ENCODE data around the gene KCNN3.

KCNN3 gene

DNA sequence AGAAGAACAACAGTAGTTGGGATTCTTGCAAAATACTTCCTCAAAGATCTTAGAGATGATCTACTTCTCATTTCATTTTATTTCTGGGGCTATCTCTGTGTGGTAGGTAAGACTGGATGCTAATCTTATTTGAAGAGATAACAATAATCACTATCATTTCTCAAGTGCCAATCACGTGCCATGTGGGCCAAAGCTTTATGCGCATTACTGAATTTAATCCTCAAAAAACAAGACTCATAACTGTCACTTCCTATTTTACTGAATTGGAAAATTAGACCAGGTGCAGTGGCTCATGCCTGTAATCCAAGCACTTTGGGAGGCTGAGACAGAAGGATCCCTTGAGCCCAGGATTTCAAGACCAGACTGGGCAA, 121.7 kb downstream of the KCNN3 start:
- no peak for DNase-seq (ENCODE audit: low spot score)

DNA sequence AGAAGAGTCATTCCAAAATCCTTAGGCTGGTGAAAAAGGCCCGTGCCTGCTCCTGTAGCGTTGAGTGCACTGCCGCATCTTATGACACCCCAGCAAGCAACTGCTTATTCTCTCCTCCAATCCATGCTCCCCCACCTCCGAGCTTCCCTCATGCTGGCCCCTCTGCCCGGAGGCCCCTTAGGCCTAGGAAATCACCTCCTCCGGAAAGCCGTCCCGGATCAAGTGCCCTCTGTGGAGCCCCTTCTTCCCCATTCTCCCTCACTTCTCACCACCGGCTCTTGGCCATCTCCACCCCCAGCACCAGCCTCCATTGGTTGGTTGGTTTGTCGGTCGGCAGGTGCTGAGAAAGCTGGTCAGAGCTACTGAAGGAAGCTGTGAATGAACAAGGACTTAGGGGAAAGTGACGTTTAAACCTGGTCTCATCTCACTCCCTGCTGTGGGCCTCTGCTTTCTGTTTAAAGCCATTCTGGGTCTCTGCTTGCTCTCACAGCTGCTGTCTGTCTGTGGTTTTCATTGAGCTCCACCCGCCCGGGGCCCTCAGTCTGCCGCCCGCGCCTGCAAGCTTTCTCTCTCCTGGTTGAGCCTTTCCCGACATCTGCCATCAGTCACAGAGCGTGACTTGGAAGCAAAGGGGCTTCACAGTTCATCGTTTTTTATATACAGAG, 122.2 kb downstream of the KCNN3 start:
- DNase-seq (ENCODE audit: low spot score) = no peak

DNA sequence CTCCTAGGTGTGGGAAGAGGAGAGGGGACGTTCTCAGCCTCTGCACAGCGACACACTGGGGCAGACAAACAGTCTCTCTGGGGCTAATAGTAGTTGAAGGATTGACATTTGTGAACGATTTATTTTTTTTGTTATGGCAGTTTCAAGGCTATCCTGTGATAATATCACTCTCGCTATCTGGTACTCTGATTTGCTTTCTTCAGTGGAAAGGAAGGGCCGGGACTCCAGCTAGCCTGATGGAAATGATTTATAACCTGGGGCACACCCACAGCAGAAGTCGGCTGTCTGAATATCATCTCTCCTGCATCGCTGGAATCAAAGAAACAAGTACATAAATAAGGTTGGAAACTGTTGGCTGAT, 122.7 kb downstream of the KCNN3 start:
- no peak for DNase-seq (ENCODE audit: low spot score)

DNA sequence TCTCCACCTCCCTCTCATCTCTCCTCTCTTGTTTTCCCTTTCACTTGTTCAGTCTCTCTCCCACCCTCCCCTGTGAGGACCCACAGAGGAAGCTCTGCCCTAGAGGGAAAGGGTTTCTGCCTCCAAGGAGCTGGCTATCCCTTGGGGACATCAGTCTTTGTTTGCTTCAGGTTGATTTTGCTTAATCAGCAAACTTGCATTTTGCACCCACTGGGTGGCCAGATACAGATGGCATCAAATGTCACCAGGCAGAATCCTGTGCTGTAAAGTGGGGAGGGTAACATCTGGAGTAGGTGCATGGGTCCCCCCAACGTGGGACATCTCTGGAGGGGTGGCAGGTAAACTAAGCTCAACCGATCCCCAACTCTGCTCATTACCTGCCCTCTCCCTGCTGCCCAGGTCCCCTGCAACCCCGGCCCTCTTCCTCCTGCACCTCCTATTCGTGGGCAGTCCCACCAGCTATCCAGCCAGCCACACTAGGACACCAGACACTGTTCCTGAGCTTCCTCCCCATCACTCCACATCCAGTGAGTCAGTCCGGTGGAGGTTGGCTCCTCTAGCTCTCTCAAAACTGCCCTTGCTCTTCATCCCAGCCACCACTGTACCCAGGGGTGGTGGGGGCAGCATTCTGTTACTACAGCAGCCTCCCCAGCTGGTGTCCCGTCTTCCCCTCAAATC, 123.3 kb downstream of the KCNN3 start:
- DNase-seq (ENCODE audit: low spot score) = no peak

DNA sequence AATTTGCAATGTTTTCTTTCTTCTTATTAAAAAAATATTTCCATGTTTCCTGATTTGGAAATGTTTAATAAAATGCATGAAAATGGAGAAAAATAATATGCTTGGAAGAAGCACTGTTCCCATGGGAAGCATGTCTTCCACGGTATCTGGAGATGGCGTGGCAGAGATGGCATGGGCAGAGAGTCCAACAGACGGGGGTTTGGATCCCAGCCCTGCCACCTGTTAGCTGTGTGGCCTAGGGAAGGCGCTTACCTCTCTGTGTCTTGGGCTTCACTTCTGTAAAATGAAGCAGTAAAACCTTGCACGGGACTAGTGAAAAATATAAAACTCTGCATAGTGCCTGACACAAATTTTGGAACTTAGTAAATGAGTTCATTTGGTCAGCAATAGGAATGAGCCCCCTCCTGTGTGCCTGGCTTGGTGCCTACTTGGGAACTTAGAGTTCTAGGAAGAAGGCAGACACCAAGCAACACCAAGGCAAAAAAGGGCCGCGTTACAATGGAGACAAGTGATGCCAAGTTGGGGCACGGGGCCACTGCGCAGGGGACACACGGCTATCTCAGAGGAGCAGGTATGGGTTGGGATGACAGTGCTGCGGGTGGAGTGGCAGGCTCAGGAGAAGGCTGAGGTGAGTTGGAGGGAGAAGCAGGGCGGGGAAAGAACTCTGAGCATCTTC, 124.2 kb downstream of the KCNN3 start:
- no peak for DNase-seq (ENCODE audit: low spot score)

DNA sequence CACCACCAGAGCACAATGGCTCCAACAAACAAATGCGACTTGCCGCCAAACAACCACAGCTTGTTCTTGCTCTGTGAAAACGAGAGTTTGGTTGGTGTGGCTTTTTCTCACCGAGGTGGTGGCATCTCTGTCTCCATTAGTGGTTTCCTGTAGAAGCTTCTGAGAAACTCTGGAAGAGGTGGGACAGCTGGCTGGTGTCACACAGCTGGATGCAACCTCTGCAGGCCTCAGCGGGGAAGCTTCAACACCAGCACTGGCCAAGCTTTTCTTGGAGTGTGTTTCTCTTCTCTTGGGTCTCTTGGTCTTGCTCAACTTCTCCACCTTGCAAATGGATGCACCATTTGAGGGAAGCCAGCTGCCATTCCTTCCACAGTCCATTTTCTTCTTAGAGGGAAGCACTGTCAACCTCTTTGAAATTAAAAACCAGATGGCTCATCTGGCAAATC, 124.8 kb downstream of the KCNN3 start:
- DNase-seq (ENCODE audit: low spot score) = no peak

DNA sequence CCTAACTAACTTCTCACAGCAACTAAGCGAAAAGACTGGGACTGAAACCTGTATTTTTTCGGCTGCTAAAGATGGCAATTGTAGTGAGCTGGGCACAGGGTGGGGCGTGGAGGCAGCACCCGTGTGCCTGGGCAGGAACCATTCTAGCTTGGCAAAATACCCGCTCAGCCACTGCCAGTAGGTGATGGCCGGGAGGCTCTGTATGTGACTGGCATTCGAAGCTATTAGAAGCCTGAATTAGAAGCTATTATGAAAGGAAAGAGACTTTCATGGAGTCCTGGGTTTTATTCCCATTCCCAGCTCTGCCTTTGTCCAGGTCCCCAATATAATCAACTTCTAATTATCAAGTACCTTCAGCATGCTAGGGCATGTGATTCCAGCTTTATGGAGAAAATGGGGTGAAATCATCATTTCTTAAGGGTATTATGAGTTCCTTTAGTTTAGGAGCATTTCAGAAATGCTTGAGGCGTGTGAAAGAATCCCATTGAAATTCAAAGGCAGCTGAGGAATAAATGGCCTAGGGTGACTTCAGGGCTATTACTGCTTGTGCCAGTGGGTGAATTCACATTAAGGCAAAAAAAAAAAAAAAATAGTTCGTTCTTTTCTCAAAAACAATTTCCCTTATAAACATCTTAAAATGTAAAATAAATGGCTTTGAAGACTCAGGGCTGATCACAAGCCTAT, 125.6 kb downstream of the KCNN3 start:
- DNase-seq (ENCODE audit: low spot score) = no peak

DNA sequence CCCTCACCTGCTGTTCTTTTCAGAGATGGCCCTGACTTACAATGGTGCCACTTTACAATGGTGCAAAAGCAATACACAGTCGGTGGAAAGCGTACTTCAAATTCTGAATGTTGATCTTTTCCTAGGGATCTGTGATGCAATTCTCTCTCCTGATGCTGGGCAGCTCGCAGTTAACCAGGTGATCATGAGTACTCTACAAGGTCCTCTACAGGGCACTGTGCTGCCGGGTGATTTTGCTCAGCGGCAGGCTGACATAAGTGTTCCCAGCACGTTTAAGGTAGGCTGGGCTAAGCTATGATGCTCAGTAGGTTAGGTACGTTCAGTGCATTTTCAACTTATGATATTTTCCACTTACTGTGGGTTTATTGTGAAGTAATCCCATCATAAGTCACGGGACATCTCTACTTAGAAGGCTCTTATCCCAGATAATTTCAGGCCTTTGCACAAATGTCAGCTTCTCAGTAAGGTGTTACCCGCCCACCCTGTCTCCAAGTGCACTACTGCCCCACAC, 126.5 kb downstream of the KCNN3 start:
- no peak for DNase-seq (ENCODE audit: low spot score)

DNA sequence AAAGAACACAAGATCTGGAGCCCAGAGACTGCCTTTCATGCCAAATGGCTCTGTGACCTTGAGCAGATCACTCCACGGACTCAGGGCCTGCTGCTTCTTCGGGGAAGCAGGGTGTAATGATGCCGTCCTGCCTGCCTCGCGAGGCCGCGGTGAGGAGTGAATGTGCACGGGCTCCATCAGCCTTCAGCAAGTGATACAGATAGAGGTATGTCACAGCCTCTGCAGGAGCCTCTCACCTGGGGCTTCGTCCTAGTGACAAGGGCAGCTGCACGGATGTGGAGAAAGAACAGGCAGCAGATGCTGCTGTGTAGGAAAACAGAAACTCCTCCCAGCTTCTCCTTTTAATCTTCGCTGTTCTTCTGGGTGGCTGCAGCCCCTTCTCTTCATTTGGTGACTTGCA, 127.5 kb downstream of the KCNN3 start:
- no peak for DNase-seq (ENCODE audit: low spot score)

DNA sequence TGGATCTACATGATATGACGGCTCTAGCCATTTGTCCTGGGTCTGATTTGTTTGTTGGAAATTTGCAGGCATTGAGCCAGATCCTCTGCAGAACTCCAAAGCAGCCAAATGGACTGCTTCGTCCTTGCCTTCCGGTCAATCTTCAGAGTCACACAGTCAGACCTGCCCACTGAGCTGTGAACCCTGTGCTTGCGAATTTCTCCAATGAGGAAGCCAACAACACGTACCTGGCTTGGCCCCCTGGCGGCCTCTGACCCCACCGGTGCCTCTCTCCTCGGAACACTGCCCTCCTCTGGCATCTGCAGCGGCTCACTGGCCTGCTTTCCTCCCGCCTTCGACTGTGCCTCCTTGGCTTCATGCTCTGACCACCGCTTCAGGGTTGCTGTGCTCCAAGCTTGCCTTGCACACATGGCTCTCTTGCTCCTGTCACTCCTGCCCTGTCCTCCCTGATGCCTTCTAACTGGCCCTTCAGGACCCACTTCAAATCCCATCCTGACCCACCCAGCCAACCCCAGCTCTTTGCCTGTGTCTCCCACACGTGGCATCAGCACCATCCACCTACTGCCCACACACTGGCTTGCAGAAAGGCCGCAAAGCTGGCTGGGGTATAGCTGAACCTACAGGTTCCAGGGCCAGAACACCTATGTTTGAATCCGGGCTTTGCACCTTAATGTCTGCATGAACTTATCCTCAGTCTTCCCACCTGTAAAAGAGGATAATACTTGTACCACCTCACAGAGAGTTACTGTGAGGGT, 128.2 kb downstream of the KCNN3 start:
- DNase-seq (ENCODE audit: low spot score) = no peak

DNA sequence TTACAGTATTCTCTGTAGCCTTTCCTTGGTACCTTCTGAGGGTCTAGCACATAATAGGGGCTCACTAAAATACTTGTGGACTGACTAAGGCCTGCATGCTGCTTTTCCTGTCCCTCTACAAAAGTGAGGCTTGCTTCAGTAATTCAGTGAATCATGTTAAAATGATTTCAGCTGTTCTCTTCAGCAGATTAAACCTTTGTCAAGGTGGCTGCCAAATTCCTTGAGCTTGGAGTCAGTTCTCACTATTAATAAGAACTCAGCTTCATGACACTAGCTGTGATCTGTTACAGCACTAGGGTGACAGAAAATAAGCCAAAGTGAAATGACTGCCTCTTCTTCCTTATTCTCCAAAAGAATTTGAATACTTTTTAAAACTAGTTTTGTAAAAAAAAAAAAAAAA, 128.8 kb downstream of the KCNN3 start:
- no peak for DNase-seq (ENCODE audit: low spot score)

DNA sequence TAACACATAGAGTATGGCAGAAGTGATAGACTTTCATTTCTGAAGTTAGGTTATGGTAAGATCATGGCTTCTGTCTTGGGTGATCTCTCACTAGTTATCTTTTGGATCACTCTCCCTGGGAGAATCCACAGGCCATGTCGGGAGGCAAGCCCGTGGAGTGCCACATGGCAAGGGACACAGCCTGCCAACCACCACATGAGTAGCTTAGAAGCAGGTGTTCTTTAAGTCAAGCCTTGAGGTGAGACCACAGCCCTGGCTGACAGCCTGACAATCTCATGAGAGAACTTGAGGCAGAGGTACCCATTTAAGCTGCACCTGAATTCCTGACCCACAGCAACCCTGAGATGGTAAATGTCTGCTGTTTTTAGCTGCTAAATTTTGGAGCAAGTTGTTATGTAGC, 130.4 kb downstream of the KCNN3 start:
- DNase-seq (ENCODE audit: low spot score) = no peak

DNA sequence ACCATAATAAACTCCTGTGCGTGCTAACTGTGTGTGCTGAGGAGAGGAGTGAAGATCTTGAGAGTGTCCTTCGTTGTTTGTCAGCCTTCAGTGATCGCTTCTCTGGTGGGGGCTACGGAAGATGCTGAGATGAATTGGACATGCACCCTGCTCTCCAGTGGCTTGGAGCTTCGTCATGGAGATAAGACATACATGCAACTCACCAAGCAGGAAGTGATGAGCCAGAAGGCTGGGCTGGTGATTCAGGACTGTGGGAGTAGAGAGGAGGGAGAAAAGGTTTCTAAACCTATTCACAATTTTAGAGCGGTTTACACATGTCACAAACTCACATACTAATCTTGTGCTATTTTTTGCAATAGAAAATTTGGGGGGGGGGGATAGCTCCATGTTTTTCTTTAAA, 133.2 kb downstream of the KCNN3 start:
- DNase-seq (ENCODE audit: low spot score) = peak; percentile 51

DNA sequence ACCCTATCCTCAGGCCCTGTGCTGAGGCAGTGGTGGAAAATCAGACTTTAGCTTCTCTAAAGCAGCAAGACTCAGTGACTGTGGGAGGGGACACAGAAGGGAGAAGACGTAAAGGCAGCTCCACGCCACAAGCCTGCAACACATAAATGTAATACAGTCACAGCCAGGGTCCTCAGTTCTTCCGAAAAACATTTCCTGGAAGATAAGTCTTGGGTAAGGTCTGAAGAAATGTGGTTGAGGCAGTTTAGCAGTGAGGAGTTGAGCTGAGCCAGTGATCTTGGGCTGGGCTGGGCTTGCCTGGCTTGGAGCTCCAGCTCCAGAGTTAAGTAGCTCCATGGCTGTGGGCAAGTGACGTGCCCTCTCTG, 134.3 kb downstream of the KCNN3 start:
- no peak for DNase-seq (ENCODE audit: low spot score)

DNA sequence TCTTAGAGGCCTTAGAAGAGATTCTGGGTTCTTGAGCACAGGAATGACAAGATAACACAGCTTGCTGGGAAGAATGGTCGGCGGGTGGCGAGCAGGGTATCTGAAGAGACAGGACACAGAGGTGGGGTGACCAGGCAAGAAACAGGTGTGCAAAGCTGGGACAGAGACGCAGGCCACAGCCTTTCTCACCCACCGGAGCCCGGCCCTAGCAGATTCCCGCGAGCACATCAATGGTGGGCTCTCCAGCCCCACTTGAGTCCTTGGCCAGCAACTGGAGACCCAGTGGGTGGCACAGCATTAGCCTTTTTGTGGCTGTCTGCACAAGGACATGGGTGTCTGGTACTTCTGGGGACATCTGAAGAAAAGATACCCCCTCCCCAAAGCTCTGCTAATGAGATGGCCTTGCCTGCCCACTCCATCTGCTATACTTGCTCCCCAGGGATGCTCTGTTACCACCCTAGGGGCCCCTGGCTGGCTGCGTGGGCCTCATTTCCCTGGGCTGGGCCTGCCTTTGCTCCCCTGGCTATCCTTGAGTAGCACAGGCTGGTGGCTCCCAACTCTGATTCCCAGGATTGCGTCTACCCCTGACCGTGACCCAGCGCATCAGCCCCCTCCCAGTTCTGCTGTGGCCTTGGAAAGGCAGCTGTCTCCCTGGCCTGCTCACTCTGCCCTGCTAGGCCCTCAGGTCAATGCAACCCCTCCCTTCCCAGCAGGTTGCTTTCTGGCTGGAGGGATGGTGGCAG, 134.8 kb downstream of the KCNN3 start:
- DNase-seq (ENCODE audit: low spot score) = no peak

DNA sequence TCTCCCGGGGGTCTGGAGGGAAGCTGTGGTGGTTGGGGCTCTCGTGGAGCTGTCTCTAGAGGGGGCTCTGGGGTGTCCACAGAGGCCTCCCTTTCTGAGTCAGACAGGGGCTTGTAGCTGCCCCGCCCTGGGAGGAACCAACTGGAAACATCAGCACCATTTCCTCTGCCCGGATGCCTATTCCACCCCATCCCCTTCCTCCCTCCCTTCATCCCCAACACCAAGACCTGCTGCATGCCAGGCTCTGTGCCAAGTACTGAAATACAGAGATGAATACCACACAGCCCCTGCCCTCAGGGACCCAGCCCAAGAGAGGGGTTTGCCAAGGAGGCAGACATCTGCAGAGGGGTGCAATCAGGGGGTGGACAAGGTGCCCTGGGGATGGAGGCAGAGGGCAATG, 136.5 kb downstream of the KCNN3 start:
- DNase-seq (ENCODE audit: low spot score) = no peak

DNA sequence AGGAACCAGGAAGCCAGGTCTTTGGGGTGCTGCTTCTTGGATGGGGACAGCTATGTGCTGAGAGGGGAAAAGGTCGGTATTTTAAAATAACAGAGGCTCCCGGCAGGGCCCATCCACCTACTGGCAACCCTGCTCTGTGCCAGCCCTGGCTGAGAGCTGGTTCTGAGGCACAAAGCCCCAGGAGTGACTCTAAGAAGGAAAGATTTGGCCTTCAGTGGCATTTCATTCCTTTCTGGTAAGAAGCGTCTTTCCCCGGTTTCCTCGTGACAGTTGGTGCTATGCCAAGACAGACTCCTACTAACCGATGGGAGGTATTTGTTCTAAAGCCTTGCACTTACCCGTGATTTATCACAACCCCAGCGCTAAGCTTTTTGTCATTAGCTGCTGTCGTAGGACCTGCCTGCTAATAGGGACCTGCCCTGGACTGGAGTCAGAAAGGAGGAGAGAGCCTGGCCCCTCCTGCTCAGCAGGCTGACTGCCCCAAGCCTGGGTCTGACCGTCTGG, 139.0 kb downstream of the KCNN3 start:
- DNase-seq (ENCODE audit: low spot score) = peak; percentile 34

DNA sequence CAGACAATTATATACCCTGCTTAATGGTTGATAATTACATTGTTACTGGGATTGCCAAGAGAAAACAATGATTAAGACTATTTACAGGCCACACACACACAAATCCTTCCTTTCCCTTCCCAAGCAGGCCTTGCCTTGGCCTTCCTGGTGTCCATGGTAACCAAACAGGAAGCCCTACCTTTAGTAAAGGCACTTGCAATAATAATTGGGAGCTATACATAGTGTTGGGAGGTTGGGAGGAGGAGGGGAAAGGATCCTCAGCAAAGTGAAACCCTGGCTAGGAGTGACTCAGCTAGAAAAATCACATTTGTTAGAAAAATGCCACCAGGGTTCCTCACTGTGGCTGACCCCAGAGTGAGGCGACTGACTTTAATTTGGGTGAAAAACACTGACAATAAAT, 139.8 kb downstream of the KCNN3 start:
- DNase-seq (ENCODE audit: low spot score) = peak; percentile 76

DNA sequence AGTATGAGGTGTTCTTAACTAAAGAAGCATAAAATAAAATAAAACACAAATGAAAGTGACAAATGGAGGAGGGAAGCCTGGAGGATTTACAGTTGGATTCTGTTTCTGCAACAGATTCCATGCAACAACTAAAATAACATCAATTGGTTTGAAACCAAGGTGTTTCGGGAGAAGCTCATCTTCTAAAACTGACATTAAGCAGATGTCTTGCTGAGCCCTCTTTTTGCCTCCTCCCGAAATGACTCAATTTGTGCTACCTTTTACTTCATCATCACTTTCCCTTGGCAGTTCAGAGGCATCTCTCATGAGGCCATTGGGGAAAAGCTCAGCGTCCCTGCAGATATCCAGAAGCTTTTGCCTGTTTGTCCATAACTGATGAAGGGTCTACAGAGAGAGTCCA, 140.5 kb downstream of the KCNN3 start:
- no peak for DNase-seq (ENCODE audit: low spot score)

DNA sequence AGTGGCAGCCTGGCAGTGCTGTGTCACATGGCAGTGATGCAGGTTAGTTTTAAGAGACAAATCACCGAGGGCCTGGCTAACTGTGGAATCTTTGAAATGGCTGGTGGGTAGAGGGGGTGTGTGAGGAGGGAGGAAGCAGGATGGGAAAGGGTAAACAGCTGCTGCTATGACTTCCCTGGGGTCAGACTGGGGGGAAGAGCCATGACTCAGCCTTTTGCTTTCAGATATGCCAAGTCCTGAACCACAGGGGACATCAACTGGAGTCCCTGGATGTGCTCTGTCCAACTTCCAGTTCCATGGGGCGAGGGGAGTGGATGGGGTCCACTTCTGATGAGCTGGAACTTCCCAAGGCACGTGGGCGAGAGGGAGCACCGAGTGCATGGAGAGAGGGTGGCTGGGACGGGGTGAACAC, 141.0 kb downstream of the KCNN3 start:
- DNase-seq (ENCODE audit: low spot score) = peak; percentile 70

All from kidney capillary endothelial cell (primary cell).